K562 (cell line): Measurements from ENCODE around the gene UBE2D3. TPM values are rescaled to one million over a fixed set of nuclear protein-coding genes. Genes with fewer than 3 reads are reported as not detected.
A peak's percentile ranks its signal among the peaks of the same experiment; 100 is the strongest.

Source experiments
- ATF1 ChIP-seq, 2 experiments: fragments of 450-650 bp in 1 of 2; IDR thresholded peaks; 2 replicates each; pipeline ENCODE4 v1.6.1; 2016; ENCODE audit warnings: missing compliant biosample characterization in 1 of 2, missing genetic modification characterization in 1 of 2
- CAMTA2 ChIP-seq: fragments of 250-450 bp; sonication (Bioruptor Pico); conservative IDR thresholded peaks from 2 replicates; pipeline ENCODE4 v1.5.1; 2022
- CBX2 ChIP-seq: fragments of 200-600 bp; sonication (generic); IDR thresholded peaks from one replicate; pipeline ENCODE4 v1.6.1; 2012; ENCODE audit warnings: mild to moderate bottlenecking, low read length, inconsistent platforms; ENCODE audit not compliant: insufficient read depth, poor library complexity, severe bottlenecking
- CBX3 ChIP-seq, 2 experiments: IDR thresholded peaks; 1 replicate in 1 of 2; 2 replicates in 1 of 2; pipeline ENCODE4 v1.6.1; 2012; ENCODE audit warnings: inconsistent platforms in 2 of 2, low read length in 2 of 2, borderline replicate concordance in 1 of 2, control low read depth in 1 of 2
- CC2D1A ChIP-seq: fragments of 450-650 bp; IDR thresholded peaks from 2 replicates; pipeline ENCODE4 v1.6.1; 2017; ENCODE audit warnings: mild to moderate bottlenecking
- KLF16 ChIP-seq: IDR thresholded peaks from 2 replicates; pipeline ENCODE4 v1.6.1; 2016; ENCODE audit warnings: antibody characterized with exemption
- MAFF ChIP-seq: IDR thresholded peaks from 2 replicates; pipeline ENCODE4 v1.6.1; 2012; ENCODE audit warnings: low read length, improper control_type of control experiment
- MXI1 ChIP-seq: IDR thresholded peaks from 2 replicates; pipeline ENCODE4 v1.6.1; 2011; ENCODE audit warnings: low read depth, mild to moderate bottlenecking, improper control_type of control experiment, low read length
- NCOR1 ChIP-seq: fragments of 450-650 bp; IDR thresholded peaks from 2 replicates; pipeline ENCODE4 v1.6.1; 2016; ENCODE audit warnings: mild to moderate bottlenecking, moderate library complexity
- PHTF2 ChIP-seq: fragments of 250-450 bp; sonication (Bioruptor Pico); IDR thresholded peaks from 2 replicates; pipeline ENCODE4 v1.5.0; 2021; ENCODE audit warnings: mild to moderate bottlenecking
- POLR2A ChIP-seq: fragments of 450-650 bp; conservative IDR thresholded peaks from 2 replicates; pipeline ENCODE4 v1.6.1; 2016
- PPARD ChIP-seq: fragments of 250-450 bp; sonication (Bioruptor Pico); IDR thresholded peaks from 2 replicates; pipeline ENCODE4 v1.8.0; 2022; ENCODE audit warnings: inconsistent platforms, mild to moderate bottlenecking, moderate library complexity
- SAP30 ChIP-seq: fragments of 200-600 bp; sonication (generic); IDR thresholded peaks from 2 replicates; pipeline ENCODE4 v1.6.1; 2012; ENCODE audit warnings: borderline replicate concordance, low read depth, mild to moderate bottlenecking, moderate library complexity, low read length, control low read depth, inconsistent platforms; ENCODE audit not compliant: insufficient read depth, poor library complexity, severe bottlenecking
- SIN3A ChIP-seq, 2 experiments: fragments of 150-350 bp in 1 of 2; IDR thresholded peaks; 2 replicates each; pipeline ENCODE4 v1.6.1; 2011 to 2016; ENCODE audit warnings: borderline replicate concordance in 2 of 2, low read depth in 2 of 2, low read length in 2 of 2, mild to moderate bottlenecking in 2 of 2, moderate library complexity in 2 of 2; ENCODE audit not compliant: control insufficient read depth in 1 of 2
- SIX5 ChIP-seq, 2 experiments: IDR thresholded peaks; 2 replicates each; pipeline ENCODE4 v1.6.1; 2011; ENCODE audit warnings: low read length in 2 of 2, borderline replicate concordance in 1 of 2, low read depth in 1 of 2, mild to moderate bottlenecking in 1 of 2, moderate library complexity in 1 of 2; ENCODE audit not compliant: insufficient read depth in 1 of 2
- SMARCA4 ChIP-seq: fragments of 450-650 bp; IDR thresholded peaks from 2 replicates; pipeline ENCODE4 v1.6.1; 2016
- SREBF2 ChIP-seq: sonication (generic); formaldehyde crosslinking; IDR thresholded peaks from 2 replicates; pipeline ENCODE4 v1.4.0; 2020; ENCODE audit warnings: mild to moderate bottlenecking, missing genetic modification reagents
- TBL1XR1 ChIP-seq, 2 experiments: IDR thresholded peaks; 2 replicates each; pipeline ENCODE4 v1.6.1; 2012; ENCODE audit warnings: improper control_type of control experiment in 2 of 2, low read length in 2 of 2, mild to moderate bottlenecking in 1 of 2
- YBX1 ChIP-seq: fragments of 450-650 bp; IDR thresholded peaks from 2 replicates; pipeline ENCODE4 v1.7.1; 2016; ENCODE audit warnings: mild to moderate bottlenecking
- ZFP36 ChIP-seq: fragments of 150-350 bp; IDR thresholded peaks from 2 replicates; pipeline ENCODE4 v1.6.1; 2018; ENCODE audit warnings: low read length, low read depth; ENCODE audit not compliant: partially characterized antibody
- ZKSCAN1 ChIP-seq: fragments of 150-350 bp; IDR thresholded peaks from 2 replicates; pipeline ENCODE4 v1.6.1; 2016; ENCODE audit warnings: low read depth, low read length
- ZNF121 ChIP-seq: sonication (generic); formaldehyde crosslinking; conservative IDR thresholded peaks from 2 replicates; pipeline ENCODE4 v1.8.0; 2022; ENCODE audit warnings: missing genetic modification reagents
- ZNF232 ChIP-seq: sonication (generic); formaldehyde crosslinking; IDR thresholded peaks from 2 replicates; pipeline ENCODE4 v1.8.0; 2022; ENCODE audit warnings: mild to moderate bottlenecking, missing genetic modification reagents
- ZNF354B ChIP-seq: fragments of 250-450 bp; sonication (Bioruptor Pico); IDR thresholded peaks from 2 replicates; pipeline ENCODE4 v1.4.0; 2020
- ZNF695 ChIP-seq: fragments of 450-650 bp; formaldehyde crosslinking; IDR thresholded peaks from 2 replicates; pipeline ENCODE4 v1.4.0; 2020; ENCODE audit warnings: mild to moderate bottlenecking, moderate library complexity
- ZNF707 ChIP-seq: fragments of 250-450 bp; sonication (Bioruptor Pico); conservative IDR thresholded peaks from 2 replicates; pipeline ENCODE4 v1.8.0; 2022; ENCODE audit warnings: inconsistent platforms, mild to moderate bottlenecking, moderate library complexity
- polyA plus RNA-seq, 8 experiments: library from polyadenylated mRNA; depleted of rRNA in 4 of 8; stranded (reverse) in 5 of 8; unstranded in 3 of 8; fragments of >200 nt; fragmentation: Nextera tagmentation in 2 of 8; fragmentation: Illumina TruSeq in 1 of 8; extraction: Ambion mirVana in 2 of 8; extraction: Trizol in 1 of 8; gene quantifications; 2 replicates each; pipeline versions ENCODE4 v1.2.1 to v1.2.3, GENCODE V29; 2011 to 2014; ENCODE audit warnings: inconsistent platforms in 1 of 8, missing spikeins in 1 of 8
- total RNA-seq, 7 experiments: library from RNA; depleted of rRNA in 6 of 7; stranded (reverse); fragments of >200 nt in 6 of 7; fragmentation: Illumina TruSeq in 2 of 7; extraction: Trizol in 2 of 7; gene quantifications; 2 replicates each; pipeline versions ENCODE4 v1.2.1 to v1.2.3, GENCODE V29; 2011 to 2021; ENCODE audit warnings: low replicate concordance in 1 of 7
- TF ChIP-seq, protein P1 (sequence below): sonication (generic); formaldehyde crosslinking; IDR thresholded peaks from 2 replicates; pipeline ENCODE4 v1.8.0; 2022; ENCODE audit warnings: missing genetic modification reagents, mild to moderate bottlenecking, borderline replicate concordance
- TF ChIP-seq, protein P2 (sequence below): fragments of 450-650 bp; formaldehyde crosslinking; IDR thresholded peaks from 2 replicates; pipeline ENCODE4 v1.4.0; 2020; ENCODE audit warnings: mild to moderate bottlenecking, moderate library complexity

UBE2D3 gene
- total and polyA plus RNA-seq, 9 of the 15 experiments (the other 6 are each of a cell fraction or from before 2014, with no cell fraction given) = 191 to 618 (median 292) TPM

- no peak for TF ChIP-seq SMARCA4
- no peak for TF ChIP-seq PHTF2 (CRISPR knock-in tag)
- TF ChIP-seq SREBF2 (CRISPR knock-in tag) = no peak
- TF ChIP-seq KLF16 = no peak
- no peak for TF ChIP-seq NCOR1
- no peak for TF ChIP-seq CC2D1A
- TF ChIP-seq ATF1 (CRISPR knock-in tag; IDR thresholded peaks at IDR 0.05) = no peak
- TF ChIP-seq ATF1 (tag; IDR thresholded peaks at IDR 0.05) = peak; percentile 39
- no peak for TF ChIP-seq PPARD
- TF ChIP-seq YBX1 = no peak
- TF ChIP-seq SIN3A (IDR thresholded peaks at IDR 0.05; ENCODE audit: borderline replicate concordance in 2 of 2, control insufficient read depth in 1 of 2, low read depth in 2 of 2, low read length in 2 of 2) = peak in 1 of 2 experiments; percentile 23; a peak in 2 of 4 replicates
- TF ChIP-seq, protein P1, sequence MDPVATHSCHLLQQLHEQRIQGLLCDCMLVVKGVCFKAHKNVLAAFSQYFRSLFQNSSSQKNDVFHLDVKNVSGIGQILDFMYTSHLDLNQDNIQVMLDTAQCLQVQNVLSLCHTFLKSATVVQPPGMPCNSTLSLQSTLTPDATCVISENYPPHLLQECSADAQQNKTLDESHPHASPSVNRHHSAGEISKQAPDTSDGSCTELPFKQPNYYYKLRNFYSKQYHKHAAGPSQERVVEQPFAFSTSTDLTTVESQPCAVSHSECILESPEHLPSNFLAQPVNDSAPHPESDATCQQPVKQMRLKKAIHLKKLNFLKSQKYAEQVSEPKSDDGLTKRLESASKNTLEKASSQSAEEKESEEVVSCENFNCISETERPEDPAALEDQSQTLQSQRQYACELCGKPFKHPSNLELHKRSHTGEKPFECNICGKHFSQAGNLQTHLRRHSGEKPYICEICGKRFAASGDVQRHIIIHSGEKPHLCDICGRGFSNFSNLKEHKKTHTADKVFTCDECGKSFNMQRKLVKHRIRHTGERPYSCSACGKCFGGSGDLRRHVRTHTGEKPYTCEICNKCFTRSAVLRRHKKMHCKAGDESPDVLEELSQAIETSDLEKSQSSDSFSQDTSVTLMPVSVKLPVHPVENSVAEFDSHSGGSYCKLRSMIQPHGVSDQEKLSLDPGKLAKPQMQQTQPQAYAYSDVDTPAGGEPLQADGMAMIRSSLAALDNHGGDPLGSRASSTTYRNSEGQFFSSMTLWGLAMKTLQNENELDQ (CRISPR knock-in tag) = no peak; the same call in 1 of the 2 replicates
- peak; percentile 72 for TF ChIP-seq POLR2A
- TF ChIP-seq CBX2 = no peak
- TF ChIP-seq ZNF232 (CRISPR knock-in tag) = 0 out of 2 replicates have a peak, but pooled peaks have one; percentile 12
- TF ChIP-seq ZNF121 (CRISPR knock-in tag) = no peak
- TF ChIP-seq SIX5 (IDR thresholded peaks at IDR 0.05; ENCODE audit: borderline replicate concordance in 1 of 2, insufficient read depth in 1 of 2, low read depth in 1 of 2, low read length in 2 of 2) = no peak
- TF ChIP-seq ZKSCAN1 = no peak
- TF ChIP-seq ZFP36 = no peak
- TF ChIP-seq, protein P2, sequence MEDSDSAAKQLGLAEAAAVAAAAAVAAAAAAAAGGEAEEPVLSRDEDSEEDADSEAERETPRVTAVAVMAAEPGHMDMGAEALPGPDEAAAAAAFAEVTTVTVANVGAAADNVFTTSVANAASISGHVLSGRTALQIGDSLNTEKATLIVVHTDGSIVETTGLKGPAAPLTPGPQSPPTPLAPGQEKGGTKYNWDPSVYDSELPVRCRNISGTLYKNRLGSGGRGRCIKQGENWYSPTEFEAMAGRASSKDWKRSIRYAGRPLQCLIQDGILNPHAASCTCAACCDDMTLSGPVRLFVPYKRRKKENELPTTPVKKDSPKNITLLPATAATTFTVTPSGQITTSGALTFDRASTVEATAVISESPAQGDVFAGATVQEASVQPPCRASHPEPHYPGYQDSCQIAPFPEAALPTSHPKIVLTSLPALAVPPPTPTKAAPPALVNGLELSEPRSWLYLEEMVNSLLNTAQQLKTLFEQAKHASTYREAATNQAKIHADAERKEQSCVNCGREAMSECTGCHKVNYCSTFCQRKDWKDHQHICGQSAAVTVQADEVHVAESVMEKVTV (CRISPR knock-in tag) = no peak
- TF ChIP-seq TBL1XR1 (IDR thresholded peaks at IDR 0.05; ENCODE audit: low read length in 2 of 2) = no peak
- TF ChIP-seq MXI1 = no peak
- no peak for TF ChIP-seq MAFF
- no peak for TF ChIP-seq ZNF695 (CRISPR knock-in tag)
- no peak for TF ChIP-seq ZNF707 (CRISPR knock-in tag)
- TF ChIP-seq SAP30 = no peak
- no peak for TF ChIP-seq ZNF354B (CRISPR knock-in tag)
- TF ChIP-seq CAMTA2 (CRISPR knock-in tag) = no peak
- no peak for TF ChIP-seq CBX3 (IDR thresholded peaks at IDR 0.05; ENCODE audit: borderline replicate concordance in 1 of 2, low read length in 2 of 2)
Observed at GRCh38 chr4:102760645-102761295, 66.6 kb downstream of the UBE2D3 start, which contains the start of gene MANBA (continued).
